ENCODE results near the gene FAHD2A.
"Not testable (repeated sequence)": the region's sequence is repeated elsewhere in the genome, so short reads cannot be mapped to it uniquely, and the experiment has no call there.

Gene FAHD2A

GRCh38 chr2:95391641-95392310 is 10.7 kb upstream of the FAHD2A start:
- no peak for DNase-seq

GRCh38 chr2:95392320-95392719 is 10.2 kb upstream of the FAHD2A start:
- no peak for DNase-seq

- no peak for DNase-seq
Observed at GRCh38 chr2:95392730-95393455, 9.6 kb upstream of the FAHD2A start.

DNA sequence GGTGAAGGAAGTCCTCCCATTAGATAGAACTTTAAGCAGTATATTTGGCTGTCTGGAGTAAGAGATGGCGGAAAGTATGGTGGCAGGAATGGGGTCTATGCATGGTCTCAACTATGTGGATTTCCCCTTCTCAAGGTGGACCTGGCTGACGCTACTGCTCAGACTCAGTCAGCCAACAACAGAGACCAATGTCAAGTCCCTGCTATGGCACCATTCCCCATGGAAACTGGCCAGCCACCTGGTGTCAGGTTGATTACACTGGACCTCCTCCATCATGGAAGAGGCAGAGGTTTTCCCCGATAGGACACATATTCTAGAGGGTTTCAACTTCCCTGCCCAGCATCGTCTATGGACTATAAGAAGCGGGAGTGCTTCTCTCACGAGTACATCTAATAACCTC is 8.6 kb upstream of the FAHD2A start:
- no peak for DNase-seq

- no peak for DNase-seq
Observed at GRCh38 chr2:95399061-95399460, 3.4 kb upstream of the FAHD2A start.

GRCh38 chr2:95401480-95401879 is 1.0 kb upstream of the FAHD2A start:
- DNase-seq: no peak

DNA sequence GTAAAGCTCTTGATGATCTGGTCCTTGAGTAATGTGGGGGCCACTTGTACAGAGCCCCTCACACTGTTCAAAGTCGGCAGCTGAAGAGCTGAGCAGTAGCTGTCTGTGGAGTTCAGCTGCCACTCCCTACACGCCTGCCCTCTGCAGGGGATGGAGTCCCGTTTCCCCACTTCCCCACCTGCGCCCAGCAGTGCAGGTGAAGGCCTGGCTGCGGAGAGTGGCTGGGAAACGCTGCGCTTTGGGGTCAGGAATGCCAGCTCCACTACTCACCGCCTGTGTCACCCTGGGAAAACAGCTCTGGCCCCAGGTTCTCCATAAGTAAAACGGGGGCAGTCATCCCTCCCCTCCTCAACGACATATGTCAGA is 521 bp upstream of the FAHD2A start:
- DNase-seq: not testable (repeated sequence)

DNA sequence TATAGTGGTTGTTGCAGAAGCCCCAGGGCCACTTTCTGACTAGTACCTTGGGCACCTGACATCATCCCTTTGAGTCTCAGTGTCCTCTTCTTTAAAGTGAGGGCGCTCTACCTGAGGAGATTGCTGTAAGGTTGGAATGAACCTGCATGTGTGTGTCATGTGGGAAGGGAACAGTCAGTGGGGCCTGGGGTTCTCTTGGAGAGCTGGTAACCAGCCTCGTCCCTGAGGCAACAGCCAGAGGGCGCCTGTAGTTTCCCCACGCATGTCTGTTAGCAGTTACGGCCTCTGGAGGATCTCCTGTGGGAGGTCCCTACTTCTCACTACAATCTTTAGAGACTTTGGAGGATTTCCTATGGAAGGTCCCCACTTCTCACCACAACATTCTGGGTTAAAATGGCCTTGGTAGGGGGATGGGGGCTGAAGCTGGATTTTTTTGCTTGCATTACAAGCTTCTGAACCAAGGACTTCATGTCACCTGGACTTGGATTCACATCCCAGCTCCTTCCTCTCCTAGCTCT is 755 bp downstream of the FAHD2A start:
- DNase-seq: peak in 2 of 6 experiments; percentile 20 to 43

- not testable (repeated sequence) for DNase-seq
Observed at GRCh38 chr2:95403824-95404223, 1.3 kb downstream of the FAHD2A start.

DNA sequence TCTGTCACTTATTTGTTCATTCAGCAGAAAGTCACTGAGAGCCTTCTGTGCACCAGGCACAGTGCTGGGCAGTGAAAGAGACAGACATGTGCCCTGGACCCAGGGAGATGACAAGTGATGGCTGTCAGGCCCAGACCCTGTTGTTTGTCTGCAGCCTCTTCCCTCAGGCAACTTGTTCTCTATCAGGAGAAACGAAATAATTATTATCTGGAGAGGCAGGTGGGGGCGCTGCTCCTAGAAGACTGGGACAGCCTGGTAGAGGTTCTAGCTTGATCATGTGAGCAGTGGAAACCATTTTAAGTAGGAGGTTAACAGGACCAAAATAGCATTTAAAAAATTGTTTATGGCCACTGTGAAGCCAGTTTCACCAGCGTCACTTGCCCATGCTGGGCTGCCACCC is 2.2 kb downstream of the FAHD2A start:
- DNase-seq: not testable (repeated sequence)

- DNase-seq: not testable (repeated sequence)
Observed at GRCh38 chr2:95411239-95411638, 8.7 kb downstream of the FAHD2A start.

DNA sequence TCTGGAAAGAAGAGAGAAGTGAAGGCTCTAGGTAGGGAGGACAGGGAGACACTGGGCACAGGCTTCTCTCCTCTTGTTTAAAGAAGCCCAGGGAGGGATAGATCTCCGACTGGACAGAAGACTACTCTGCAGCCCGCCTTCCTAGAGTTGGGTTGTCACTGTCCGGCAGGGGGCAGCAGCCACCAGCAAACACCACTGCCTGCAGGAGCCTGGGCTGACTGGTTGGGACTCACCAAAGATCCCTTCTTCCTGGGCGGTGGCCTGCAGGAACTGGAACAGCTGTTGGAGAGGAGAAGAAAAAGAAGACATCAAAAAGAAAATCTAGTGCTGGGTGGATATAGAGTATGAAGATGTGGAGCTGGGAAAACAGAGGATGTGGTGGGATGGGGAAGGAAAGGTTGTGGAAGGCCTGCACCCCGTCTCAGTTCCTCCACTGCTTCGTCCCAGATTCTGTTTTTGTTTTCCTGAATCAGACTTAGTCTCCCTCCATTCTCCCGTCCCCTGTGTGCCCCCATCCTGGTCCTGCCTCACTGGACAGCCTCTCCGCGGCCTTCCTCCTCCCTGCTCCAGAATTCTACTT is 11.6 kb downstream of the FAHD2A start:
- peak in 4 of 6 experiments; percentile 17 to 37 (median 26) for DNase-seq

GRCh38 chr2:95415138-95415537 is 12.6 kb downstream of the FAHD2A start:
- DNase-seq: not testable (repeated sequence)

GRCh38 chr2:95415561-95415960 is 13.1 kb downstream of the FAHD2A start:
- not testable (repeated sequence) for DNase-seq

- DNase-seq: not testable (repeated sequence)
Observed at GRCh38 chr2:95427196-95427867, 24.8 kb downstream of the FAHD2A start.

DNA sequence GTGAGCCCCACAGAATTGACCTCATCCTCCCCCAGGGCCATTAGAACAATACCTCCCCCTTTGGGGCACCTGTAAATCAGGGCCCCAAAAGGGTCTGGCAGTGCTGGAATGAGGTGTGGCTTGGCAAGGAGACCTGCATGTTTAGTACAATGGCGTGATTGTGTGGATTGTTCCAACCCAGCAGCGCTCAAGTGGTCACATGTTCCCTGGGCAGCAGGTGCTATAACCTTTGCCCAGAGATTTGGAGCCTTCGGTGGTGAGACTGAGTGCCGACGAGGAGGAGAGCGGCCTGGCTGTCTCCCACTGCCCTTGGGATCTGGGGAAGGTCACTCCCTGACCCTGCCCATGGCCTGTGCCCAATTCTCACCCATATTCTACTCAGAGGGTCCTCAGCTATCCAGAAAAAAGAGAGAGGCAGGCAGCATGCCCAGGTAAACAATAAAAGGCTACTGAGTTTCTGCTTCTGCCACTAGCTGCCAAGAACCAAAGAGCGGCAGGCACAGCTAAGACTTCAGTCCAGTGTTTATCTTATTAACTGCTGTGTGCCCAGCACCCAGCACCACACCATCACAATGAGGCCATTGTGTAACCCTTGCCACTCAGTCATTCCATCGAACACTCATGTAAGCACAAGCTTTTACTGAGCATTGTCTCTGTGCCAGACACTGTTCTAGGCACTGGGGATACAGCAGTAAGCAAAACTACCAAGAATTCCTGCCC is 27.4 kb downstream of the FAHD2A start:
- DNase-seq: not testable (repeated sequence)

DNA sequence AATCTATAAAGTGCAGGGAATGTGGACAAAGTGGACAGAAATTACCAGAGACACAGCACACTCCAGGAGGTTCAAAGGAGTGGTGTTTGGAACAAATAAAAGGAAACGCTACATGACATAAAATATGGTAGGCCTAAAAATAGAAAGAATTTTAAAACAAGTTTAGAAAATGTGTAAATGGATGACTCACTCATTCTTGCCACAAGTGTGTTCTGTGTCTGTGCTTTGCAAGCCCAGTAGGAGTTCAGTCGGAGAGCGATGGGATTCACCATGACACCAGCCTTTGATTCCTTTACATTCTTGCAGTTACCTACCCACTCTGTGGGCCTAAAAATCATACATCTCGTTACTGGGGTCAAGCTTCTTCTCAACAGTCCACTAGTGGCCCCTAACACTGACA is 30.9 kb downstream of the FAHD2A start:
- DNase-seq: not testable (repeated sequence)

DNA sequence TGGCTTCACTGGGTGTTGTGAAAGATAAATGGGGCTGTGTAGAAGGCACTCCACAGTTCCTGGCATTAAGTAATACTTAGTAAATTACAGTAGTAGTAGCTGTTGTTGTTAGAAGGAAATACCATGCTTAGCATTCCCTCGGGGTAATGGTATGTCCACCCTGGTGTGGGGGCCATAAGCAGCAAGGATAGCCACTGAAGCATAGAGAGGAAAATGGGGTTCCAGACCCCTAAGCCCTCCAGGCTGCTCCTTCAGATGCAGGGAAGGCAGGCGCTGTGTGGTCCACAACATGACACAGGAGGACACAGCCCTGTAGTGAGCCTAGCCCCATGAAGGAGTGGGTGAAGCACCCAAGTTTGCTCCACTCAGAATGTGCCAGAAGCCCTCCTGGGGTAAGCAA is 31.5 kb downstream of the FAHD2A start:
- not testable (repeated sequence) for DNase-seq

DNA sequence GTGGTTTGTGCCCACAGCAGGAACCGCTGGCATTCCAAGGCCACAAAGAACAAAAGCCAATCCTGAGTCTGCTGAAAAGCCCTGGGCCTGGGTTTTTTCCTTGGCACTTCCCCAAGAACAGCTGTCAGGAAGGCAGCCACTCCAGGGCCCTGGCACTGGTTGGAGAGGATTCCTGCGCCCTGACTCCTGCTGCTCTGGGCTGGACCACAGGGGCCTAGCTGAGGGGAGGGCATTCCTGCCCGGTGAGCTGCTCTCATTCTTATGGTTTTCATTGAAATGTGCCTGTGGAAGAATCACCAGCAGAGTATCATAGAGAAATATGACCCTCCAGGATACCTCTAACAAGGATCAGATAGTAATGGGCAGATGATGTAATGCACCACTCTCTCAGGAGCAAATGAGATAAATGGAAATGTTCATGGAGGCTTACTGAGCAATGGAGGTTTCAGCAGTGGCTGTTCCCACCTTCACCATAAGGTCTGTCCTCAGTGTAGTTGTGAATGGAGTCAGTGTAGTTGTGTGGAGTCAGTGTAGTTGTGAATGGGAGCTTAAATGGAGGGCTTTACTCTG is 32.1 kb downstream of the FAHD2A start:
- DNase-seq: not testable (repeated sequence)

DNA sequence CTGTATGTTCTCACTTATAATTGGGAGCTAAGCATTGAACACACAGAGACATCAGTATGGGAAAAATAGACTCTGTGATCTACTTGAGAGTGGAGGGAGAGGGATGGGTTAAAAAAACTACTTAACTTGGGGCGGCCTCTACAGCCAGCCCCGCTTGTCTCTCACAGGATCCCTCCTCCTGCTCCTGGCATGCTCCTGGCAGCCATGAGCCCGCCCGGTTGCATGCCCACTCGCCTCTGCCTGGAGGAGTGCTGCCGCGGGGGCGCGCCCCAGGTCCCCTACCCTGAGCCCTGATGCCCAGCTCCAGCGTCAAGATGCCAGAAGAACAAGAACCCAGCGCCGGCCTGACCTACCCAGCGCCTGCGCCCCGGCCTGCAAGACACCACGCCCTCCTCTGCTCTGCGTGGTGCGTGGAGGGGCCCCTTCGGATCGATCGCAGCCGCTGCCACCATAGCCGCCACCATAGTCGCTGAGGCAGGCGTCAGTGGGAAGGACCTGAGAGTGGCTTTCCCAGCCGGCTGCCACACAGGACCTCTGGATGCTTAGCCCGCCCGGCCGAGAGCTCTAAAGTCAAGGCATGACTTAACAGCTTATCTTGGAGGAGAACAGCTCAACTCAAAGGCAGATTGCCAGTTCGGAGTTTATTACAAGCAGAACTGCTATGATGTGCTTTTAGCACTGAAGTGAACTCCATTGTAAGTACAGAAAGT is 32.8 kb downstream of the FAHD2A start:
- not testable (repeated sequence) for DNase-seq

DNA sequence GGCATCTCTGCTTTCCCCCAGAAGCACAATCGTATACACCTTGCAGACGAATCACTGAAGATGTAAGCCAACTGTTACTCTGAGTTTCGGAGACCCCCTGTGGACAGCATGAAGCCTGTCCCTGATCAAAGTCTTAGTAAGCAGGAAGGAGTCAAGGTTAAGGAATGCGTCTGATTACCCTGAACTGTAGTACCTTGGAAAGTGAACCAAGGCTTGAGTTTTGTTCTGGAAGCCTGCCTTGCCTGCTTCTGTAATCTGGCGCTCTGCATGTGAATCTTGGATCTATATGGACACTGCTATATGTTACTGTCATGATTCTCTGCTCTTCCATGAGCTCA is 33.3 kb downstream of the FAHD2A start:
- DNase-seq: not testable (repeated sequence)
